Lower leg skin (tissue), 4 donors: ENCODE measurements around the gene STAT1. TPM values are rescaled to one million over a fixed set of nuclear protein-coding genes. Genes with fewer than 3 reads are reported as not detected.

Source experiments
- DNase-seq, 2 donors: peaks; one replicate each; pipeline ENCODE4 v3.0.0-alpha.2; 2019; ENCODE audit warnings: low spot score in 2 of 2
- H3K4me3 ChIP-seq: fragments of 200-600 bp; sonication (generic); 2 replicates; pipeline ENCODE4 v1.5.1; 2017; ENCODE audit warnings: mild to moderate bottlenecking, low read depth; ENCODE audit not compliant: poor library complexity, severe bottlenecking
- CTCF ChIP-seq, 3 donors: fragments of 450-650 bp; IDR thresholded peaks; one replicate each; pipeline ENCODE4 v1.5.1; 2016; ENCODE audit warnings: antibody characterized with exemption in 3 of 3, mild to moderate bottlenecking in 3 of 3, moderate library complexity in 2 of 3
- POLR2A ChIP-seq, 2 donors: fragments of 450-650 bp; IDR thresholded peaks; one replicate each; pipeline ENCODE4 v1.6.1; 2016 to 2017; ENCODE audit warnings: antibody characterized with exemption in 2 of 2, mild to moderate bottlenecking in 1 of 2, moderate library complexity in 1 of 2
- WGBS, 2 donors: methylation state at CpG; one replicate each; pipeline ENCODE4 v1.1.5; 2018; 5-methylcytosine and 5-hydroxymethylcytosine counted together
- intact Hi-C: fragments of 100-400 bp; cut with DNase I; formaldehyde crosslinking; loops from one replicate; pipeline ENCODE4 v1.15.0; 2023; ENCODE audit warnings: low total_unique reads
- total RNA-seq, 4 donors: library from RNA; depleted of rRNA; stranded (reverse); fragments of >200 nt; gene quantifications; one replicate each; pipeline ENCODE4 v1.1.0, GENCODE V29; 2016

The STAT1 gene
- total RNA-seq, 4 donors from 2014 or later = 37.5 to 55.6 (median 45.5) TPM

GRCh38 chr2:191053256-191053655 is 39.3 kb upstream of the STAT1 start:
- DNase-seq = no peak
- intact Hi-C loops = no loop called here
- no peak overlapping the region for H3K4me3 ChIP-seq
- WGBS, 2 donors = 79 to 85% methylated on average over 6 of the region's 6 CpGs
- TF ChIP-seq POLR2A (IDR thresholded peaks at IDR 0.05) (no peak), CTCF (IDR thresholded peaks at IDR 0.05) (no peak)

- no peak for TF ChIP-seq POLR2A (IDR thresholded peaks at IDR 0.05)
- TF ChIP-seq CTCF (IDR thresholded peaks at IDR 0.05) = peak in 1 of 3 donors; percentile 37
- 24 to 28% methylated on average over 10 of the region's 10 CpGs for WGBS, 2 donors
- DNase-seq = no peak
- intact Hi-C loops = no loop called here
- H3K4me3 ChIP-seq = no peak overlapping the region
These were observed 38.1 kb upstream of the STAT1 start for GRCh38 chr2:191051825-191052778.

- no peak for DNase-seq
- intact Hi-C loops = no loop called here
- 83% methylated on average over 3 of the region's 3 CpGs for WGBS, 2 donors
These were observed 37.2 kb upstream of the STAT1 start for GRCh38 chr2:191051177-191051576.

GRCh38 chr2:191050640-191050987 is 36.6 kb upstream of the STAT1 start:
- WGBS, 2 donors = 22 to 29% methylated on average over 1 of the region's 1 CpG
- TF ChIP-seq CTCF (IDR thresholded peaks at IDR 0.05) = no peak
- no peak for TF ChIP-seq POLR2A (IDR thresholded peaks at IDR 0.05)
- no peak overlapping the region for H3K4me3 ChIP-seq
- DNase-seq = no peak
- intact Hi-C loops = no loop called here

More at GRCh38 chr2:191051177-191051576, 37.2 kb upstream of the STAT1 start:
- TF ChIP-seq CTCF (IDR thresholded peaks at IDR 0.05) = no peak
- TF ChIP-seq POLR2A (IDR thresholded peaks at IDR 0.05) = no peak
- H3K4me3 ChIP-seq = no peak overlapping the region

- H3K4me3 ChIP-seq = no peak overlapping the region
- WGBS, 2 donors = 55 to 66% methylated on average over 4 of the region's 4 CpGs
- intact Hi-C loops = no loop called here
- DNase-seq = no peak
- TF ChIP-seq POLR2A (IDR thresholded peaks at IDR 0.05) (no peak), CTCF (IDR thresholded peaks at IDR 0.05) (no peak)
These were observed 36.0 kb upstream of the STAT1 start for GRCh38 chr2:191049728-191050639.
